ENCODE measurements around the gene SPOPL.

The SPOPL gene

DNA sequence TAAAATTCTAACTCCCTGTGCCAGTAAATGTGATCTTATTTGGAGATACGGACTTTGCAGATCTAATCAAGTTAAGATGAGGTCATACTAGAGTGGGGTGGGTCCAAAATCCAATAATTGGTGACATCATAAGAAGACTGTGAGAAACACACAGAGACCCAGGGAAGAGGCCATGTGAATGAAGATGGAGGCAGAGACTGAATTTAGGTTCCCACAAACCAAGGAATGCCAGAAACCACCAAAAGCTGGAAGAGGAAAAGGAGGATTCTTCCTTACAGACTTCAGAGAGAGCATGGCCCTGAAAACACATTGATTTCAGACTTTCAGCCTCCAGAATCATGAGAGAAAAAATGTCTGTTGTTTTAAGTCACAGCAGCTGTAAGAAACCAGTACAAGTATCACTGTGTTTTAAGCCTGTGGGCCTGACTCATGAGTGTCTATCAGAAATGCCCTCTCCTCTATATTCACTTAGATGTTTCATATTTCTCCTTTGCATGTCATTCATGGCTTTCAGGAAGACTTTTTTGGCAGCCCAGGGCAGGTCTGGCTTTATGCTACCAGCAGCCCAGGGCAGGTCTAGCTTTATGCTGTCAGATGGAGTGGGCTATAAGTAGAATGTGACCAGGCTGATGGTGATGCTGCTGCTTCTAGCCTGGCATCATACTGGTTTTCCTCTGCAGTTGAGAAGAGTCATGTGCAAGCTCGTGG lies 100.0 kb downstream of the SPOPL start:
- DNase-seq (ENCODE audit: low read depth) = no peak

DNA sequence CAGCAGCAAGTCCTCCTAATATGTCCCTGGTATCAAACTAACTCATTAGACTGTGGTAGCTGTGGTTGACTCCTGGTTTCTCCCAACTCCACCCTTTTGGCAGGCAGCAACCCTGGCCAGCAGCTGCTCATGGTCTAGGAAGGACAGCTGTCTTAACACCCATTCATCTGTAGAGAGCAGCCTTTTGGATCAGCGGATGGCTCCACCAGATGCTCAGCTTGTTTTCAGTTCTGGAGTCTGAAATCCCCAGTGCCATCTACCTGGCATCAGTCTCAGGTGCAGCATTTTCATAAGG lies 100.5 kb downstream of the SPOPL start:
- no peak for DNase-seq (ENCODE audit: low read depth)

DNA sequence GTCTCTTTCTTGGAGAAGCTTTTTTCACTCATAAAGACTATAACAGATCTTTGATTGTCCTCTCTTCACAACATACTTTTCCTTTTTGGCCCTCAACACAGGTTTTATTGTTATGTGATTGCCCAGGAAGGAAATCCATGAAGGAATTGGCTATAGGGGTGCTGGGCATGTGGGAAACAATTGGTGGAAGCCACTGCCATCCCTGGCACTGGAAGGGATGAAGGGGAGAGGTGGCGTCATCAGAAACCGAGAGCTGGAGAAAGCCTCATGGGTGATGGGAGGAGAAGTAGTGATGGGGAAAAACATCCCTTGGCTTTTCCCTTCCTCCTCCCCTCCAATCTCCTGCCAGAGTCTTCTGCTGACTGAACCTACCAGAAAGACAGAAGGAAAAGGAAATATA lies 106.2 kb downstream of the SPOPL start:
- no peak for DNase-seq (ENCODE audit: low read depth)

DNA sequence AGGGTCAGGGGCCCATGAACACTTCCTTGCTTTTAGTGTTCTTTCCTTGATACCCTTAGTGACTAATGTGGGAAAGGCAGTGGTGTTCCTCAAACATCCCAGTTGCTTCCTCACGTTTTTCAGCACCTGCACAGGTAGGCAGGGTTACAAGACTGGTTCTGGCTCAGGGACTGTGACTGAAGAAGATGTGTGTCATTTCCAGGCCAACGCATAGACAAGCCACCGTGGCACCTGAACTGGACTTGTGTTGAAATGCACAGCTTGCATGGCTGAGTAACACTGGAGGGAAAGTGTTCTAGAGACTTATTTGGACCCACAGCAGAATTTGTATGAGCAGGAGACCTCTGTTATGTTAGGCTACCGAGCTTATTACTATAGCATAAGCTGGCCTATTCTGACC lies 107.9 kb downstream of the SPOPL start:
- no peak for DNase-seq (ENCODE audit: low read depth)

DNA sequence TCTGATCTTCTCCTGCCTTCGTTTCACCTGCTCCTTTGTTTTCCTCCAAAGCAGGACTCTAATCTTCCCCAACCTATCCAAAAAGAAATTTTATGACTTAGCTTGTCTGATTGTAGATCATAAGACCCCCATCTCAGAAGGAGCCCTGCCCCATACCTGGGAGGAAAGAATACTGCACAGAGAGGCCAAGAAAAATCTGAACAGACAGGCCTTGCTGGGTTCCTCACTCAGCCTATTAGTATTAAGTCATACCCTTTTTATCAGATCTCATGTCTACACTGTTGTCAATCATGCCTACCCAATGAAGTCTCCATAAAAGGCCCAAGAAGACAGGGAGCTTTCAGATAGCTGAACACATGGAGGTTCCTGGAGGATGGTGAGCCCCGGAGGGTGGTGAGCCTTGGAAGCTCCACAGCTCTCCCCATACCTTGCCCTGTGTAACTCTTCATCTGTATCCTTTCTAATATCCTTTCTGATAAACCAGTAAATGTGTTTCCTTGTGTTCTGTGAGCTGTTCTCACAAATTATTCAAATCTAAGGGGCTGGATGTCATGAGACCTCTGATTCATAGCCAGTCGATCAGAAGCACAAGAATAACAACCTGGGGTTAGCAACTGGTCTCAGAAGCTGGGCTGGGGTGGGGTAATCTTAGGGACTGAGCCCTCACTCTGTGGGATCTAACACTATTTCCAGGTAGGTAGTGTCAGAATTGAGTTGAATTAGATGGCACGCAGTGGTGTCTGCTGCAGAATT lies 108.8 kb downstream of the SPOPL start:
- no peak for DNase-seq (ENCODE audit: low read depth)

DNA sequence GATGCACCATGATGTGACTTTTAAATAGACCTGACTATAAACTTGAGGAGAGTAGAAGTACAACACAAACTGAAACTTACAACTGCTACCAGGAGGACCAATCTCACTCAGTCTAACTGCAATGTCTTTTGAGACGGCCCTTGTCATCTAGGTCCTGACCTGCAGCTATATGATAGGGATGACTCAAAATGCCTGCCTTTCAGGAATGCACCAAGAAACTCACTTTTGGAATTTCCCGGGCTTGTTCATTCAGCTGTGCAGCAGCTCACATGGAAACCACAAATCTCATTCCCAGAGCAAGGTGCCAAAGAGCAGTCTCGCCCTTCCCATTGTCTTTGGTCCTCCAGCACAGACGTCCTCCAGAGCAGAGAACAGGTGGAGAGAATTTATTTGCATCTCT lies 113.7 kb downstream of the SPOPL start:
- no peak for DNase-seq (ENCODE audit: low read depth)

DNA sequence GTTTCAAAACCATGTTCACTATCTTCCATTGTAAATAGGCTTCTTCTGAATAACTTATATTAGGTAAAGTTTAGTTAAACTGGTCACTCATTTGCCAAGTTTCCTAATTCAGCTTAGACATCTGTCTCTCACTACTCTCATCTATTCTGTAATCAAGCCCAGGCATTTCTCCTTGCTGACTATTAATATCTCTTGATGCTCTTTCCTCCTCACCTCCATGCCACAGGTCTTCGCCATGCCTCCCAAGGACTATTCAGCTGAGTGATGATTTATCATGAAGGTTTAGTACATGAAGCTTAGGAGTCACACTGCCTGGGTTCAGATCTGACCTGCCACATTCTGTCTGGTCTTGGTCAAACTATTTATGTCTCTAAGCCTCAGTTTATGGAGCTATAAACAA lies 115.5 kb downstream of the SPOPL start:
- no peak for DNase-seq (ENCODE audit: low read depth)

DNA sequence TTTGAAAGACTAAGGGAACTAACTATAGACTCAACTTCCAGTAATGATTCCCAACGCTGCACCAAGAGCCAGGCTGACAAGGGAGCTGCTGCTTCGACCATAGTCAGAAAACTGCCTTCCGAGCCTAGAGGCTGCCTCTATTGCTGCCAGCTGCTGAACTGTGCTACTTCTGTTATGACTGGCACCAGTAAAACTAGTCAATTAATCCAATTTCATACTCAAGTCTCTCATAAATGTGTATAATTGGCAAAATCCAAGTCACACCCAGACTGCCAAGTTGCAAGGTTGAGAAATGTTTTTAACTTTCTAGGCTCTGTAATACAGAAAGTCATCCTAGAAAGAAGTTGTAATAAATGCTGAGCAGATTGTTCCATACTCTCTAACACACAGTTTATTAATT lies 117.4 kb downstream of the SPOPL start:
- DNase-seq (ENCODE audit: low read depth) = no peak

DNA sequence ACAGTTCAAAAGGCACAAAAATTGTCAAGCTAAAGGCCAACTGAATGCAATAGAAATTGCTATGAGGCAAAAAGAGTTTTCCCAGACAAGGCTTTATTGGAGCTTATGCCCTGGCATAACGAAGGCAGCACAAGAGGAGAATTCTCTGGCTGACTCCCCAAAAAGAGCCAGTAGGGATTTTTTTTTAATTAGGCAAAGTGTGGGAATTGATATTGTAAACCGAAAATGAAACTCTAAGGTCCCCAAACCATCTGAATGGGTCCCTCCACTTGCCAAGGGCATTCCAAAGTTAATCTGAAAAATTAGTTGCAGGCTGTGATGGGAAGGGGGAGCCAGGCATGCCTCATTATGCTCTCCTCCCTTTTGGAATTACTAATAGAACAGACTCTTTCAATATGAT lies 118.9 kb downstream of the SPOPL start:
- DNase-seq (ENCODE audit: low read depth) = no peak

DNA sequence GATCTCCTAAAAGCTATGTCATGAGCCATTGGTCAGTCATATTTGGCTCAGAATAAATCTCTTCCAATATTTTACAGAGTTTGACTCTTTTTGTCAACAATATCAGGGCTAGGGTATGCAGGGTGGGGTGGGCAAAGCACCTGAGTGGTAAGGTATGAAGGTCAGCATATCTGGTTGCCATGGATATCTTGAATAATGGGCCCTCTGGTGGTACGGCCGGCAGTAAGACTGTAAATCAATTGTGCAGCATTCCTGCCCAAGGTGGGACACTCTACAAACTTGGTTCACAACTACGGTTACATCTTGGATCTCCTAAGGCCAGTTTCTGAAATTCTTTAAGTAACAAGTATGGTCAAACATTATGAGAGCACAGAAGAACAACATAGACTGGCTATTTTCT lies 119.6 kb downstream of the SPOPL start:
- no peak for DNase-seq (ENCODE audit: low read depth)

DNA sequence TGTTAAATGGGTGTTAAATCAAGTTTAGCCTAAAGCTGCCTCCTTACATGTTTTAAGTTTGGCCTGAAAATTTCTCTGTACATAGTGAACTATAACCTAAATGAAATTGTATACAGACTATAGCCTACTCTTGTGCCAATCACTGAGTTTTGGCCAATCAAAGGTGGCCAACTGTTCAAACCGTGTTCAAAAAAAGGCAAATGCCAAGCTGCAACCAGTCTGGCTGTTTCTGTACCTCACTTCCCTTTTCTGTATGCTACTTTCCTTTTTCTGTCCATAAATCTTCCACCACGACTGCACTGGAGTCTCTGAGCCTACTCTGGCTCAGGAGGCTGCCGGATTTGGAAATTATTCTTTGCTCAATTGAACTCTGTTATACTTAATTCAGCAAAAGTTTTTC lies 121.0 kb downstream of the SPOPL start:
- DNase-seq (ENCODE audit: low read depth) = no peak

Data from stimulated activated CD8-positive, alpha-beta memory T cell treated with anti-CD3 and anti-CD28 coated beads, Interleukin-4, amount 100 ng/mL, for 24 hours (primary cell).